Measurements from ENCODE around the gene DCHS1.

DNA sequence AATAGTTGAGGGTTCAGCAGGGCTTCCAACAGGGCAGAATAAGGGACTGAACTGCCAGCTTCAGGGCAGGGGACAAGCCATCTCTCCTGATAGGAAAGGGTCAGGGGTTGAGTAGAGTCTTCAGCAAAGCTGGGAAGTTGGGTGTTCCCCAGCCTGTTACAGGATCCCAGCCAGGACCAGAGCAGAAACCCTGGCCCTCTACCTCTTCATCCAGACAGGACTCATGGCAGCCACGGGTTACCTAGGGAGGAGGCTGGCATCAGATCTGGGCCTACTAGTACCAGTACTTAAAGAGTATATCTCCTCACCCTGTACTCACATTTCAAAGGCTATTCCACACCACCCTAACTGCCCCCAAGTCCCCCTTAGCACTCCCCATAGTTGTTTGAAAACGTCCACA, 41.2 kb downstream of the DCHS1 start:
- TF ChIP-seq, protein P1, sequence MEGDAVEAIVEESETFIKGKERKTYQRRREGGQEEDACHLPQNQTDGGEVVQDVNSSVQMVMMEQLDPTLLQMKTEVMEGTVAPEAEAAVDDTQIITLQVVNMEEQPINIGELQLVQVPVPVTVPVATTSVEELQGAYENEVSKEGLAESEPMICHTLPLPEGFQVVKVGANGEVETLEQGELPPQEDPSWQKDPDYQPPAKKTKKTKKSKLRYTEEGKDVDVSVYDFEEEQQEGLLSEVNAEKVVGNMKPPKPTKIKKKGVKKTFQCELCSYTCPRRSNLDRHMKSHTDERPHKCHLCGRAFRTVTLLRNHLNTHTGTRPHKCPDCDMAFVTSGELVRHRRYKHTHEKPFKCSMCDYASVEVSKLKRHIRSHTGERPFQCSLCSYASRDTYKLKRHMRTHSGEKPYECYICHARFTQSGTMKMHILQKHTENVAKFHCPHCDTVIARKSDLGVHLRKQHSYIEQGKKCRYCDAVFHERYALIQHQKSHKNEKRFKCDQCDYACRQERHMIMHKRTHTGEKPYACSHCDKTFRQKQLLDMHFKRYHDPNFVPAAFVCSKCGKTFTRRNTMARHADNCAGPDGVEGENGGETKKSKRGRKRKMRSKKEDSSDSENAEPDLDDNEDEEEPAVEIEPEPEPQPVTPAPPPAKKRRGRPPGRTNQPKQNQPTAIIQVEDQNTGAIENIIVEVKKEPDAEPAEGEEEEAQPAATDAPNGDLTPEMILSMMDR (IDR thresholded peaks at IDR 0.05; ENCODE audit: low read depth, low read length, poor library complexity, severe bottlenecking) = no peak
- TF ChIP-seq EZH2phosphoT487 (IDR thresholded peaks at IDR 0.05; ENCODE audit: borderline replicate concordance, low read length) = no peak

Data from DOHH2 (cell line).